HepG2 (cell line): ENCODE data around the gene RNF149. TPM values are rescaled to one million over a fixed set of nuclear protein-coding genes. Genes with fewer than 3 reads are reported as not detected.

ENCODE experiments used
- ATAC-seq: fragments of 200-7000 bp; cut with Tn5 transposase; 3 replicates; pipeline ENCODE4 v1.9.1; 2020; ENCODE audit warnings: mild to moderate bottlenecking, moderate library complexity
- BruUV-seq: library from RNA; stranded (reverse); fragments of 400-500 nt; replicated peaks from 2 replicates; lab custom pipeline; 2021; lab: Mats Ljungman, UMichigan
- CTCF ChIA-PET: fragments of 300-600 bp; formaldehyde crosslinking; extraction: SDS; loops from one replicate; lab custom pipeline; 2021; ENCODE audit warnings: low total read pairs, inconsistent platforms, low intra/inter-chr PET ratio; lab: Yijun Ruan, JAX
- POLR2A ChIA-PET: fragments of 350-600 bp; sonication (Branson Sonifier 250); formaldehyde crosslinking; loops from one replicate; lab custom pipeline; 2020; ENCODE audit warnings: antibody characterized with exemption, inconsistent platforms; lab: Yijun Ruan, JAX
- DNase-seq: peaks from one replicate; pipeline ENCODE4 v3.0.0-alpha.2; 2015; ENCODE audit warnings: low spot score
- FAIRE-seq: peaks from 3 replicates; lab custom pipeline; 2011; peaks lifted over from hg19 to GRCh38; lab: Jason Lieb, UNC
- H2AFZ ChIP-seq: one replicate; pipeline ENCODE4 v1.6.1; 2011; ENCODE audit warnings: low read length, inconsistent platforms
- H3K27ac ChIP-seq: fragments of 300-600 bp; 3 replicates; pipeline ENCODE4 v1.8.0; 2011; ENCODE audit warnings: mixed run types, mild to moderate bottlenecking, mixed read lengths, low read length, inconsistent platforms; ENCODE audit not compliant: insufficient read depth; ENCODE audit errors: extremely low read length
- H3K27me3 ChIP-seq, 2 experiments: fragments of 200-600 bp in 1 of 2; 2 replicates in 1 of 2; 3 replicates in 1 of 2; pipeline versions ENCODE4 v1.6.0 to v1.8.0; 2011; ENCODE audit warnings: low read length in 2 of 2, mild to moderate bottlenecking in 2 of 2, moderate library complexity in 2 of 2, inconsistent platforms in 1 of 2; ENCODE audit not compliant: insufficient read depth in 2 of 2, control insufficient read depth in 1 of 2
- H3K36me3 ChIP-seq, 2 experiments: fragments of 200-600 bp in 1 of 2; replicated peaks in 1 of 2; 2 replicates in 1 of 2; 3 replicates in 1 of 2; pipeline versions ENCODE4 v1.5.1 to v1.8.0; 2011; ENCODE audit warnings: low read length in 2 of 2, inconsistent platforms in 1 of 2; ENCODE audit not compliant: insufficient read depth in 2 of 2, control insufficient read depth in 1 of 2
- H3K4me1 ChIP-seq: 2 replicates; pipeline ENCODE4 v1.5.1; 2012; ENCODE audit warnings: low read length, inconsistent platforms; ENCODE audit not compliant: insufficient read depth
- H3K4me2 ChIP-seq: 2 replicates; pipeline ENCODE4 v1.6.0; 2011; ENCODE audit warnings: low read depth, low read length, inconsistent platforms
- H3K4me3 ChIP-seq, 3 experiments: fragments of 200-600 bp in 1 of 3; sonication (generic), shearing (Covaris generic) in 1 of 3; replicated peaks in 1 of 3; 2 replicates each; pipeline ENCODE4 v1.5.1; 2011 to 2016; ENCODE audit warnings: low read length in 3 of 3, inconsistent platforms in 2 of 3, low read depth in 2 of 3, mild to moderate bottlenecking in 2 of 3, control low read depth in 1 of 3, mixed read lengths in 1 of 3; ENCODE audit not compliant: insufficient read depth in 1 of 3
- H3K79me2 ChIP-seq: one replicate; pipeline ENCODE4 v1.6.1; 2011; ENCODE audit warnings: low read length, inconsistent platforms; ENCODE audit not compliant: insufficient read depth
- H3K9ac ChIP-seq: 2 replicates; pipeline ENCODE4 v1.6.0; 2011; ENCODE audit warnings: mild to moderate bottlenecking, low read depth, low read length, inconsistent platforms; ENCODE audit not compliant: insufficient read depth
- H3K9me3 ChIP-seq: 2 replicates; pipeline ENCODE4 v1.5.1; 2012; ENCODE audit warnings: mild to moderate bottlenecking, low read length
- H4K20me1 ChIP-seq: 2 replicates; pipeline ENCODE4 v1.6.0; 2011; ENCODE audit warnings: inconsistent platforms, mild to moderate bottlenecking, low read length, moderate library complexity; ENCODE audit not compliant: insufficient read depth
- SOX13 ChIP-seq, 3 experiments: fragments of 450-650 bp in 1 of 3; sonication (generic) in 1 of 3; formaldehyde crosslinking in 1 of 3; IDR thresholded peaks in 2 of 3; conservative IDR thresholded peaks in 1 of 3; 2 replicates each; pipeline versions ENCODE4 v1.5.0 to v1.6.1; 2016 to 2020; ENCODE audit warnings: antibody characterized with exemption in 1 of 3, mild to moderate bottlenecking in 1 of 3, missing compliant biosample characterization in 1 of 3, missing genetic modification reagents in 1 of 3, moderate library complexity in 1 of 3
- SOX5 ChIP-seq: IDR thresholded peaks from 2 replicates; pipeline ENCODE4 v1.6.1; 2016; ENCODE audit warnings: borderline replicate concordance
- SPEN ChIP-seq: sonication (generic); formaldehyde crosslinking; IDR thresholded peaks from 2 replicates; pipeline ENCODE4 v1.5.1; 2020; ENCODE audit warnings: low read depth, mild to moderate bottlenecking, missing genetic modification reagents
- ZNF530 ChIP-seq: sonication (generic); formaldehyde crosslinking; IDR thresholded peaks from 2 replicates; pipeline ENCODE4 v1.5.0; 2020; ENCODE audit warnings: low read depth, mild to moderate bottlenecking, missing genetic modification reagents
- ZNF678 ChIP-seq: sonication (generic); formaldehyde crosslinking; IDR thresholded peaks from 2 replicates; pipeline ENCODE4 v1.4.0; 2020; ENCODE audit warnings: mild to moderate bottlenecking, missing genetic modification reagents
- ZNF75D ChIP-seq: sonication (generic); formaldehyde crosslinking; IDR thresholded peaks from 2 replicates; pipeline ENCODE4 v1.8.1; 2023; ENCODE audit warnings: missing genetic modification reagents, mild to moderate bottlenecking, borderline replicate concordance
- ZNF777 ChIP-seq: sonication (generic); formaldehyde crosslinking; IDR thresholded peaks from 2 replicates; pipeline ENCODE4 v1.4.0; 2020; ENCODE audit warnings: missing genetic modification reagents
- WGBS: methylation state at CpG from one replicate; pipeline ENCODE4 v1.1.6; 2017; ENCODE audit warnings: low lambda C conversion rate; 5-methylcytosine and 5-hydroxymethylcytosine counted together
- in situ Hi-C: cut with HindIII; loops from 2 replicates; pipeline ENCODE4 v1.10.0; 2017; ENCODE audit warnings: low pct_unique_long_range_greater_than_20kb; ENCODE audit not compliant: extremely low pct_ligation_motif_present
- intact Hi-C: fragments of 100-400 bp; cut with micrococcal nuclease; formaldehyde crosslinking; loops from one replicate; pipeline ENCODE4 v1.10.0; 2022; ENCODE audit not compliant: unreplicated experiment
- polyA plus RNA-seq, 8 experiments: library from polyadenylated mRNA; depleted of rRNA in 3 of 8; stranded (reverse) in 7 of 8; unstranded in 1 of 8; fragments of >200 nt; fragmentation: Illumina TruSeq in 4 of 8; extraction: Trizol in 4 of 8; gene quantifications; 2 replicates each; pipeline versions ENCODE4 v1.2.1 to v1.2.3, GENCODE V29; 2011 to 2016; ENCODE audit warnings: low read depth in 4 of 8, missing spikeins in 1 of 8, mixed read lengths in 1 of 8; ENCODE audit not compliant: insufficient read depth in 1 of 8
- total RNA-seq, 5 experiments: library from RNA; depleted of rRNA; stranded (reverse); fragments of >200 nt; fragmentation: Illumina TruSeq; extraction: Trizol; gene quantifications; 2 replicates each; pipeline ENCODE4 v1.2.3, GENCODE V29; 2016; ENCODE audit warnings: low read depth in 1 of 5
- TF ChIP-seq, protein P1 (sequence below): IDR thresholded peaks from 2 replicates; pipeline ENCODE4 v1.6.1; 2012; ENCODE audit warnings: low read depth, low read length, improper control_type of control experiment
- TF ChIP-seq, protein P2 (sequence below): sonication (generic); formaldehyde crosslinking; IDR thresholded peaks from 2 replicates; pipeline ENCODE4 v1.5.1; 2020; ENCODE audit warnings: mild to moderate bottlenecking, missing genetic modification reagents, moderate library complexity
- TF ChIP-seq, protein P3 (sequence below): IDR thresholded peaks from 2 replicates; pipeline ENCODE4 v1.4.0; 2020; ENCODE audit warnings: mild to moderate bottlenecking, missing genetic modification reagents
- TF ChIP-seq, protein P4 (sequence below): sonication (generic); formaldehyde crosslinking; IDR thresholded peaks from 2 replicates; pipeline ENCODE4 v1.5.0; 2020; ENCODE audit warnings: mild to moderate bottlenecking, low read depth, missing genetic modification reagents, borderline replicate concordance

Gene RNF149
- total and polyA plus RNA-seq, 2 of the 13 experiments (the other 11 are each of a cell fraction or from before 2014, with no cell fraction given): 87.6 to 109 TPM

DNA sequence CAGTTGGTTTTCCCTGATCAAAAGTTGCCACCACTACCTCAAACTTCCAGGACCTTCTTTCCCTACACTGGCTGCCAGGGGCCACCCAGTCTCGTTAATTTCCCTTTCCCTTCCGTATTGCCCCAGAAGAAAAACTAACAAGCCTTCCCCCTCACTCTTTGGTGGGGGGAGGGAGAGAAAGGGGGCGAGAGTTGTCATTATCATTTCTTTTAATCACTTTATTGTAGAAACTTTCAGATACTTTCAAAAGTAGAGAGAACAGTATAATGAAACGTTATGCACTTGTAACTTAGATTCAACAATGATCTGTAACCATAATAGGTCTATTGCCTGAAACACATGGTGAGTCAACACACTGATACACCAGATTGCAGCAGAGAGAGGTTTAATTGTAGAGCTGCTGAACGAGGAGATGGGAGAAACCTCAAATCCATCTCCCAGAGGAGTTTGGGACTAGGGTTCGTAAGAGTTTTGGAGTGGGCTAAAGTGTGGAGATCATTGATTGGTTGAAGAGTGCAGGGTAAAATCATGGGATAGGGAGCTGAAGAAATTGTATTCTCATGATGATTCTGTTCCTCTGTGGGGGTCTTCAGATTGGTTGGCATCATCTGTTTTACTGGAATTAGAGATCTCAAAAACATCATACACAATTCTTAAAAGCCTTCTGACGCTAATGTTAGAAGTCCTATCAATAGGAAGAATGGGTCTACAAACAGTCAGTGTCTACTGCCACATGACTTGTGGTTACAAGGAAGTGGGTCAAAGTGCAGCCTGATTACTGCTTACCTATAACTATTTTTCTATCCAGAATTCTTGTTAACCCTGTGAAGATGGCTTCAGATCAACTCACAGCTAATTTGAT lies 2.6 kb upstream of the RNF149 start:
- Histone ChIP-seq H3K4me2 (peak overlapping the region; percentile 82), H3K79me2 (peaks cover 25% of the 10 kb centered on the region), H3K9ac (peak overlapping the region; percentile 55), H3K27me3 (no peaks in the 10 kb centered on the region; a peak in 1 of 5 replicates), H3K9me3 (no peaks in the 10 kb centered on the region), H3K4me1 (peaks cover 40% of the 10 kb centered on the region), H3K27ac (peak overlapping the region; percentile 57), H3K36me3 (0 out of 5 replicates have a peak, but pooled peaks cover 0 to 3% of the 10 kb centered on the region in 2 experiments), H2AFZ (peak overlapping the region; percentile 80), H4K20me1 (peaks cover 10% of the 10 kb centered on the region), H3K4me3 (peak overlapping the region; percentile 10 to 44 (median 30))
- in situ Hi-C loops (no loop called here), intact Hi-C loops (no loop called here)
- ATAC-seq (no peak), DNase-seq (peak; percentile 62), FAIRE-seq (no peak)
- ChIA-PET POLR2A (interaction anchor here (1.5 to 4.0 kb wide), 3 partner anchors 19 to 58 kb away, joined by 5 to 37 read pairs (median 7); partner anchors contain the start of gene CNOT11), CTCF (no interaction called here)
- BruUV-seq: no TSS peak
- WGBS: 10% methylated on average over 7 of the region's 7 CpGs
- TF ChIP-seq, protein P1, sequence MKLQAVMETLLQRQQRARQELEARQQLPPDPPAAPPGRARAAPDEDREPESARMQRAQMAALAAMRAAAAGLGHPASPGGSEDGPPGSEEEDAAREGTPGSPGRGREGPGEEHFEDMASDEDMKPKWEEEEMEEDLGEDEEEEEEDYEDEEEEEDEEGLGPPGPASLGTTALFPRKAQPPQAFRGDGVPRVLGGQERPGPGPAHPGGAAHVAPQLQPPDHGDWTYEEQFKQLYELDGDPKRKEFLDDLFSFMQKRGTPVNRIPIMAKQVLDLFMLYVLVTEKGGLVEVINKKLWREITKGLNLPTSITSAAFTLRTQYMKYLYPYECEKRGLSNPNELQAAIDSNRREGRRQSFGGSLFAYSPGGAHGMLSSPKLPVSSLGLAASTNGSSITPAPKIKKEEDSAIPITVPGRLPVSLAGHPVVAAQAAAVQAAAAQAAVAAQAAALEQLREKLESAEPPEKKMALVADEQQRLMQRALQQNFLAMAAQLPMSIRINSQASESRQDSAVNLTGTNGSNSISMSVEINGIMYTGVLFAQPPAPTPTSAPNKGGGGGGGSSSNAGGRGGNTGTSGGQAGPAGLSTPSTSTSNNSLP: peak; percentile 39
- TF ChIP-seq ZNF75D (CRISPR knock-in tag): no peak
- TF ChIP-seq, protein P2, sequence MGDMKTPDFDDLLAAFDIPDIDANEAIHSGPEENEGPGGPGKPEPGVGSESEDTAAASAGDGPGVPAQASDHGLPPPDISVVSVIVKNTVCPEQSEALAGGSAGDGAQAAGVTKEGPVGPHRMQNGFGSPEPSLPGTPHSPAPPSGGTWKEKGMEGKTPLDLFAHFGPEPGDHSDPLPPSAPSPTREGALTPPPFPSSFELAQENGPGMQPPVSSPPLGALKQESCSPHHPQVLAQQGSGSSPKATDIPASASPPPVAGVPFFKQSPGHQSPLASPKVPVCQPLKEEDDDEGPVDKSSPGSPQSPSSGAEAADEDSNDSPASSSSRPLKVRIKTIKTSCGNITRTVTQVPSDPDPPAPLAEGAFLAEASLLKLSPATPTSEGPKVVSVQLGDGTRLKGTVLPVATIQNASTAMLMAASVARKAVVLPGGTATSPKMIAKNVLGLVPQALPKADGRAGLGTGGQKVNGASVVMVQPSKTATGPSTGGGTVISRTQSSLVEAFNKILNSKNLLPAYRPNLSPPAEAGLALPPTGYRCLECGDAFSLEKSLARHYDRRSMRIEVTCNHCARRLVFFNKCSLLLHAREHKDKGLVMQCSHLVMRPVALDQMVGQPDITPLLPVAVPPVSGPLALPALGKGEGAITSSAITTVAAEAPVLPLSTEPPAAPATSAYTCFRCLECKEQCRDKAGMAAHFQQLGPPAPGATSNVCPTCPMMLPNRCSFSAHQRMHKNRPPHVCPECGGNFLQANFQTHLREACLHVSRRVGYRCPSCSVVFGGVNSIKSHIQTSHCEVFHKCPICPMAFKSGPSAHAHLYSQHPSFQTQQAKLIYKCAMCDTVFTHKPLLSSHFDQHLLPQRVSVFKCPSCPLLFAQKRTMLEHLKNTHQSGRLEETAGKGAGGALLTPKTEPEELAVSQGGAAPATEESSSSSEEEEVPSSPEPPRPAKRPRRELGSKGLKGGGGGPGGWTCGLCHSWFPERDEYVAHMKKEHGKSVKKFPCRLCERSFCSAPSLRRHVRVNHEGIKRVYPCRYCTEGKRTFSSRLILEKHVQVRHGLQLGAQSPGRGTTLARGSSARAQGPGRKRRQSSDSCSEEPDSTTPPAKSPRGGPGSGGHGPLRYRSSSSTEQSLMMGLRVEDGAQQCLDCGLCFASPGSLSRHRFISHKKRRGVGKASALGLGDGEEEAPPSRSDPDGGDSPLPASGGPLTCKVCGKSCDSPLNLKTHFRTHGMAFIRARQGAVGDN (CRISPR knock-in tag): no peak
- no peak for TF ChIP-seq ZNF530 (CRISPR knock-in tag)
- TF ChIP-seq, protein P3, sequence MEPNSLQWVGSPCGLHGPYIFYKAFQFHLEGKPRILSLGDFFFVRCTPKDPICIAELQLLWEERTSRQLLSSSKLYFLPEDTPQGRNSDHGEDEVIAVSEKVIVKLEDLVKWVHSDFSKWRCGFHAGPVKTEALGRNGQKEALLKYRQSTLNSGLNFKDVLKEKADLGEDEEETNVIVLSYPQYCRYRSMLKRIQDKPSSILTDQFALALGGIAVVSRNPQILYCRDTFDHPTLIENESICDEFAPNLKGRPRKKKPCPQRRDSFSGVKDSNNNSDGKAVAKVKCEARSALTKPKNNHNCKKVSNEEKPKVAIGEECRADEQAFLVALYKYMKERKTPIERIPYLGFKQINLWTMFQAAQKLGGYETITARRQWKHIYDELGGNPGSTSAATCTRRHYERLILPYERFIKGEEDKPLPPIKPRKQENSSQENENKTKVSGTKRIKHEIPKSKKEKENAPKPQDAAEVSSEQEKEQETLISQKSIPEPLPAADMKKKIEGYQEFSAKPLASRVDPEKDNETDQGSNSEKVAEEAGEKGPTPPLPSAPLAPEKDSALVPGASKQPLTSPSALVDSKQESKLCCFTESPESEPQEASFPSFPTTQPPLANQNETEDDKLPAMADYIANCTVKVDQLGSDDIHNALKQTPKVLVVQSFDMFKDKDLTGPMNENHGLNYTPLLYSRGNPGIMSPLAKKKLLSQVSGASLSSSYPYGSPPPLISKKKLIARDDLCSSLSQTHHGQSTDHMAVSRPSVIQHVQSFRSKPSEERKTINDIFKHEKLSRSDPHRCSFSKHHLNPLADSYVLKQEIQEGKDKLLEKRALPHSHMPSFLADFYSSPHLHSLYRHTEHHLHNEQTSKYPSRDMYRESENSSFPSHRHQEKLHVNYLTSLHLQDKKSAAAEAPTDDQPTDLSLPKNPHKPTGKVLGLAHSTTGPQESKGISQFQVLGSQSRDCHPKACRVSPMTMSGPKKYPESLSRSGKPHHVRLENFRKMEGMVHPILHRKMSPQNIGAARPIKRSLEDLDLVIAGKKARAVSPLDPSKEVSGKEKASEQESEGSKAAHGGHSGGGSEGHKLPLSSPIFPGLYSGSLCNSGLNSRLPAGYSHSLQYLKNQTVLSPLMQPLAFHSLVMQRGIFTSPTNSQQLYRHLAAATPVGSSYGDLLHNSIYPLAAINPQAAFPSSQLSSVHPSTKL: peak; percentile 51
- TF ChIP-seq SOX5 (CRISPR knock-in tag): peak; percentile 13; the same call in 1 of the 2 replicates
- no peak for TF ChIP-seq SPEN
- TF ChIP-seq ZNF678 (CRISPR knock-in tag): peak; percentile 39; the same call in 1 of the 2 replicates
- TF ChIP-seq ZNF777: no peak
- TF ChIP-seq SOX13 (IDR thresholded peaks at IDR 0.05): no peak
- TF ChIP-seq SOX13 (CRISPR knock-in tag; conservative IDR thresholded peaks at IDR 0.05 in 1 of 2, IDR thresholded peaks at IDR 0.05 in 1 of 2): peak in 1 of 2 experiments; percentile 26; a peak in 1 of 4 replicates
- TF ChIP-seq, protein P4, sequence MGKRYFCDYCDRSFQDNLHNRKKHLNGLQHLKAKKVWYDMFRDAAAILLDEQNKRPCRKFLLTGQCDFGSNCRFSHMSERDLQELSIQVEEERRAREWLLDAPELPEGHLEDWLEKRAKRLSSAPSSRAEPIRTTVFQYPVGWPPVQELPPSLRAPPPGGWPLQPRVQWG (CRISPR knock-in tag): no peak
